DOHH2 (cell line): ENCODE data around the gene SAMD4A.

Experiments
- H3F3A ChIP-seq: fragments of 200-600 bp; sonication (generic), shearing (Covaris generic); 2 replicates; pipeline ENCODE4 v1.6.0; 2016; ENCODE audit warnings: antibody characterized with exemption, mild to moderate bottlenecking; ENCODE audit not compliant: control insufficient read depth, insufficient read depth
- H3K27ac ChIP-seq: fragments of 200-600 bp; sonication (generic); 2 replicates; pipeline ENCODE4 v1.5.1; 2014; ENCODE audit warnings: low read depth, mild to moderate bottlenecking, low read length, moderate library complexity
- H3K27me3 ChIP-seq: fragments of 200-600 bp; sonication (generic); 2 replicates; pipeline ENCODE4 v1.6.1; 2014; ENCODE audit warnings: mild to moderate bottlenecking, low read length, mixed read lengths; ENCODE audit not compliant: control insufficient read depth
- H3K36me3 ChIP-seq: fragments of 200-600 bp; sonication (generic); 2 replicates; pipeline ENCODE4 v1.6.1; 2014; ENCODE audit warnings: mild to moderate bottlenecking, low read length, moderate library complexity, mixed read lengths; ENCODE audit not compliant: control insufficient read depth
- H3K4me1 ChIP-seq: fragments of 200-600 bp; sonication (generic); 2 replicates; pipeline ENCODE4 v1.6.1; 2014; ENCODE audit warnings: mild to moderate bottlenecking, low read length, mixed read lengths; ENCODE audit not compliant: control insufficient read depth
- H3K4me2 ChIP-seq: fragments of 200-600 bp; sonication (generic); 2 replicates; pipeline ENCODE4 v1.6.0; 2014; ENCODE audit warnings: mild to moderate bottlenecking, low read length, moderate library complexity
- H3K4me3 ChIP-seq: fragments of 200-600 bp; sonication (generic); 2 replicates; pipeline ENCODE4 v1.5.1; 2014; ENCODE audit warnings: mild to moderate bottlenecking, low read length, mixed read lengths
- H3K79me2 ChIP-seq: fragments of 200-600 bp; sonication (generic); 2 replicates; pipeline ENCODE4 v1.6.1; 2014; ENCODE audit warnings: mild to moderate bottlenecking, low read length, mixed read lengths; ENCODE audit not compliant: control insufficient read depth
- H3K9me2 ChIP-seq: fragments of 200-600 bp; sonication (generic); replicated peaks from 2 replicates; pipeline ENCODE4 v1.6.1; 2014; ENCODE audit warnings: mild to moderate bottlenecking, low read length, mixed read lengths; ENCODE audit not compliant: control insufficient read depth
- H3K9me3 ChIP-seq: fragments of 200-600 bp; sonication (generic); 2 replicates; pipeline ENCODE4 v1.6.1; 2014; ENCODE audit warnings: antibody characterized with exemption, low read length, mixed read lengths; ENCODE audit not compliant: control insufficient read depth, insufficient read depth
- H4K20me1 ChIP-seq: fragments of 200-600 bp; sonication (generic); 2 replicates; pipeline ENCODE4 v1.6.0; 2014; ENCODE audit warnings: low read depth, mild to moderate bottlenecking, antibody characterized with exemption, low read length, moderate library complexity; ENCODE audit not compliant: control insufficient read depth, insufficient read depth
- CTCF ChIP-seq: fragments of 200-600 bp; sonication (generic); IDR thresholded peaks from one replicate; pipeline ENCODE4 v1.5.1; 2014; ENCODE audit warnings: antibody characterized with exemption, mild to moderate bottlenecking, low read depth, low read length; ENCODE audit not compliant: poor library complexity, severe bottlenecking
- EZH2phosphoT487 ChIP-seq: fragments of 200-600 bp; sonication (generic); IDR thresholded peaks from 2 replicates; pipeline ENCODE4 v1.6.1; 2017; ENCODE audit warnings: borderline replicate concordance, mild to moderate bottlenecking, antibody characterized with exemption, low read length, moderate library complexity, mixed read lengths

SAMD4A gene

GRCh38 chr14:54688229-54688628 lies 121.3 kb downstream of the SAMD4A start:
- H3K36me3 ChIP-seq = no peaks in the 10 kb centered on the region
- H3K4me1 ChIP-seq = no peaks in the 10 kb centered on the region
- H3K27me3 ChIP-seq = no peaks in the 10 kb centered on the region
- no peak overlapping the region for H3K4me3 ChIP-seq
- H3K4me2 ChIP-seq = no peak overlapping the region
- H3K9me2 ChIP-seq = no peaks in the 10 kb centered on the region
- no peak overlapping the region for H3K27ac ChIP-seq
- no peaks in the 10 kb centered on the region for H3F3A ChIP-seq
- H3K9me3 ChIP-seq = no peaks in the 10 kb centered on the region
- TF ChIP-seq CTCF (no peak), EZH2phosphoT487 (no peak)
- H4K20me1 ChIP-seq = no peaks in the 10 kb centered on the region
- no peaks in the 10 kb centered on the region for H3K79me2 ChIP-seq

- Histone ChIP-seq H3K27me3 (no peaks in the 10 kb centered on the region), H3K4me2 (no peak overlapping the region), H3K79me2 (no peaks in the 10 kb centered on the region), H3K27ac (no peak overlapping the region), H3K4me1 (no peaks in the 10 kb centered on the region), H3K4me3 (no peak overlapping the region), H3K9me3 (no peaks in the 10 kb centered on the region), H4K20me1 (no peaks in the 10 kb centered on the region), H3K36me3 (no peaks in the 10 kb centered on the region), H3K9me2 (no peaks in the 10 kb centered on the region), H3F3A (no peaks in the 10 kb centered on the region)
- TF ChIP-seq EZH2phosphoT487 = no peak
- no peak for TF ChIP-seq CTCF
These were observed 123.0 kb downstream of the SAMD4A start for GRCh38 chr14:54689928-54690327.

- Histone ChIP-seq H4K20me1 (no peaks in the 10 kb centered on the region), H3K9me2 (no peaks in the 10 kb centered on the region), H3K79me2 (no peaks in the 10 kb centered on the region), H3K9me3 (no peaks in the 10 kb centered on the region), H3K4me3 (no peak overlapping the region), H3F3A (no peaks in the 10 kb centered on the region), H3K27me3 (no peaks in the 10 kb centered on the region), H3K36me3 (no peaks in the 10 kb centered on the region), H3K27ac (no peak overlapping the region), H3K4me2 (no peak overlapping the region), H3K4me1 (no peaks in the 10 kb centered on the region)
- no peak for TF ChIP-seq CTCF
- no peak for TF ChIP-seq EZH2phosphoT487
These were observed 124.0 kb downstream of the SAMD4A start for GRCh38 chr14:54690887-54691286.
